C4-2B (cell line): ENCODE data around the gene FBXL2.

Experiments
- H3K27ac ChIP-seq: fragments of 450-650 bp; 2 replicates; pipeline ENCODE4 v1.5.1; 2017
- ZFX ChIP-seq: fragments of 450-650 bp; IDR thresholded peaks from 2 replicates; pipeline ENCODE4 v1.6.1; 2017
- TF ChIP-seq, protein P1 (sequence below): fragments of 450-650 bp; conservative IDR thresholded peaks from 2 replicates; pipeline ENCODE4 v1.5.1; 2017; ENCODE audit warnings: mild to moderate bottlenecking

The FBXL2 gene

DNA sequence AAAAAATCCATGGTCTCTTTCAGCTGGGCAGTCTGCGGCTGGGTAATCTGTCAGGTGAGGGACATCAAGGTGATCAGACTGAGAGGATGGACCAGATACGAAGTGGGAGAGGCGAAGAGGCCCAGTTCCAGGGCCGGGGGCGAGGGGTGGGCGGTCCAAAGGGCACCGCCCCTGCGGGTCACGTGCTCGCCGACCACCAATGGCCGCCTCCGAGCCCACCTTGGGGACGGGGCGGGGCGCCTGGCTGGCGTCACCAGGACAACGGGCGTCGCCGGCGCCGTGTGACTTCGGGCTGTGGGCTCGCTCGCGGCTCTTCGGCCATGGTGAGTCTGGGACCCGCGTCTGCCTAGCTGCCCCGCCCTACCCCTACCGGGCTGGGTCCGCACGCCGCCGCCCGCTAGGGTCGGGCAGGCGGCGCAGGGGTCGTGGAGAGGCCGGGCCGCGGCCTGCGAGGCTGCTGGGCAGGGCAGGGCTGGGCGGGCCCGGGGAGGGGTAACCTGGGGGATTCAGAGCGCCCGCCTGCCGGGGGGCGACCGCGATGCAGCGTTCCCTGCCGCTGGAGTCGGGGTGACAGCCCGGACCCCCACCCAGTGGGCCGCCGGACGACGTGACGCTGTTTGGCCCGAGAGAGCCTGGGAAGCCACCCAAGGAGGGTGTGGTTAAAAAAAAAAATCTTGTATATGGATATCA, at the start of gene FBXL2:
Gene FBXL2, plus strand, starts transcription at position 250 of the 690 bp plus-strand sequence. Its CDS starts 71 bp downstream, at position 321.
- TF ChIP-seq, protein P1, sequence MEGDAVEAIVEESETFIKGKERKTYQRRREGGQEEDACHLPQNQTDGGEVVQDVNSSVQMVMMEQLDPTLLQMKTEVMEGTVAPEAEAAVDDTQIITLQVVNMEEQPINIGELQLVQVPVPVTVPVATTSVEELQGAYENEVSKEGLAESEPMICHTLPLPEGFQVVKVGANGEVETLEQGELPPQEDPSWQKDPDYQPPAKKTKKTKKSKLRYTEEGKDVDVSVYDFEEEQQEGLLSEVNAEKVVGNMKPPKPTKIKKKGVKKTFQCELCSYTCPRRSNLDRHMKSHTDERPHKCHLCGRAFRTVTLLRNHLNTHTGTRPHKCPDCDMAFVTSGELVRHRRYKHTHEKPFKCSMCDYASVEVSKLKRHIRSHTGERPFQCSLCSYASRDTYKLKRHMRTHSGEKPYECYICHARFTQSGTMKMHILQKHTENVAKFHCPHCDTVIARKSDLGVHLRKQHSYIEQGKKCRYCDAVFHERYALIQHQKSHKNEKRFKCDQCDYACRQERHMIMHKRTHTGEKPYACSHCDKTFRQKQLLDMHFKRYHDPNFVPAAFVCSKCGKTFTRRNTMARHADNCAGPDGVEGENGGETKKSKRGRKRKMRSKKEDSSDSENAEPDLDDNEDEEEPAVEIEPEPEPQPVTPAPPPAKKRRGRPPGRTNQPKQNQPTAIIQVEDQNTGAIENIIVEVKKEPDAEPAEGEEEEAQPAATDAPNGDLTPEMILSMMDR = no peak
- TF ChIP-seq ZFX = no peak
- H3K27ac ChIP-seq = peak within 1 kb of the TSS; percentile 41; the same call in 1 of the 2 replicates

- no peak for TF ChIP-seq ZFX
- TF ChIP-seq, protein P1 = no peak
- no peak overlapping the region for H3K27ac ChIP-seq
Measured at GRCh38 chr3:33229066-33229465, 48.2 kb upstream of the FBXL2 start.

DNA sequence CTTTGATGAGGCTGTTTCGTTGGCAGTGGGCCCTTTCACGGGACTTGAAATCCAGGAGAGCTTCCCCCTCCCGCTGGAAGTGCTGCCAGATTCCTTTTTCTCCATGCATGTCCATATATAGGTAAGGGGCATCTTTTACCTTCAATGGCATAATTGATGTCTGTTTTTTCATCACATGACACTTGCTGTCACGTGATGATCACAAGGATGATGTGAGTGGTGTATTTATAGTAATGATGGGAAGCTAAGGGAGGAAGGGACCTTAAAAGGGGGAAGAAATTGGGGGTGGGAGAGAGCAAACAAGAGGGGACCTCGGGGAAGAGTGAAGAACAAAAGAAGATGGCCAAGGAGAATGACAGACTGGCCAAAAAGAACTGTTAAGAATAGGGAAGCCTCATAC, 47.3 kb upstream of the FBXL2 start:
- TF ChIP-seq ZFX = no peak
- TF ChIP-seq, protein P1 = no peak
- no peak overlapping the region for H3K27ac ChIP-seq

- H3K27ac ChIP-seq = no peak overlapping the region
- TF ChIP-seq, protein P1 = no peak
- TF ChIP-seq ZFX = no peak
Measured at GRCh38 chr3:33231756-33232465, 45.3 kb upstream of the FBXL2 start.

GRCh38 chr3:33233884-33234283, 43.4 kb upstream of the FBXL2 start:
- TF ChIP-seq ZFX = no peak
- TF ChIP-seq, protein P1 = no peak
- H3K27ac ChIP-seq = no peak overlapping the region

GRCh38 chr3:33236005-33236404, 41.2 kb upstream of the FBXL2 start:
- no peak overlapping the region for H3K27ac ChIP-seq
- TF ChIP-seq, protein P1 = no peak
- no peak for TF ChIP-seq ZFX

DNA sequence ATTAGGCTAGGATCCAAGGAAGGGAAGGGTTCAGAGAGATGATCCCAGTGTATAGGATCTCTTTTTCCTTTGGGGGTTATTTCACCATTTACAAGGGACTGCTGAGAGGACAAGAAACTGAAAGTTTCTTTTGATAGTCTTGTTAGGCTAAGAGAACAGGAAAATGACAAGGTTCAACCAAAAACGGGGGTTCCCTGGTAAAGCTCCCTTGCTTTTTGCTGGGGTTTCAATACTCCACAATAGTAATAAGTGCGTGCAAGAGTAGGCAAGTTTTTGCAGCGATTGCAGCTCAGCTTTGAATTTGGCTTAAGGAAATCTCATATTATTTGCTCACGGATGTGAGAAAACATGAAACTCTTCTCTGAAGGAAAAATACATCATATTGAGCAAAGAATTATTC, 39.8 kb upstream of the FBXL2 start:
- no peak for TF ChIP-seq ZFX
- TF ChIP-seq, protein P1 = no peak
- H3K27ac ChIP-seq = no peak overlapping the region
